HG03469 (cell line): ENCODE data around the gene MYH14.
"Not testable (repeated sequence)": the region's sequence is repeated elsewhere in the genome, so short reads cannot be mapped to it uniquely, and the experiment has no call there.

ENCODE experiments used
- ATAC-seq: cut with Tn5 transposase; IDR thresholded peaks from one replicate; pipeline ENCODE4 v1.9.1; 2021; ENCODE audit warnings: mild to moderate bottlenecking, moderate library complexity, moderate number of reproducible peaks; ENCODE audit not compliant: unreplicated experiment

MYH14 gene

DNA sequence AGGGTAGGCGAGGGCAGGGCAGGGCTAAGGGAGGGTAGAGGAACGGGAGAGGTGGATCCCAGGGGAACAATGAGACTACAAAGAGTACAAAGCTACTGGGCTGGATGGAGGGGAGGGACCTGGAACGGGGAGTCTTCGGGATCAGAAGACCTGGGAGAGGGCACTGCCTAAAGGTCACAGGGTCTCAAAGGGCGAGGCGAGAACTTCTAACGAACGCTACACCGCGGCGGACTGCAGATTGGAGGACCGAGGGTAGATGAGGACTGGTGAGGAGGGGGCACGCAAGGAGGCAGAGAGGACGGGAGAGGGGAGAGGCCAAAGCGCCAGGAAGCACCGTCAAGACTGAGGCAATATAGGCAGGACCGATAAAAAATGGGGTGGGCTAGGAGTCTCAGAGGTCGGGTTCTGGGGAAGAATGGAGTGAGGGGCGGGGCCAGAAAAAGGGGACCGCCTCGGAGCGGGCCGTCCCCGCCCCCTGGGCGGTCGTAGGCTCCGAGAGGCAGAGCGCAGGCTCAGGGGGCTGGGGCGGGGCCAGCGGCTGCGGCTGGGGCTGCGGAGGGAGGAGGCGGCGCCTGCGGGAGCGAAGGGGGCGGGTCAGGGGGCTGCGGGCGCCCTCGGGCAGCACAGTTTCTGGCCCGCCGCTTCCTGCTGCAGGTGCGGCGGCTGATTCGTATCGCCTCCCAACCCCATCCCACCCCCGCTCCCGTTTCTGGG is 127.1 kb downstream of the MYH14 start:
- no peak for ATAC-seq

DNA sequence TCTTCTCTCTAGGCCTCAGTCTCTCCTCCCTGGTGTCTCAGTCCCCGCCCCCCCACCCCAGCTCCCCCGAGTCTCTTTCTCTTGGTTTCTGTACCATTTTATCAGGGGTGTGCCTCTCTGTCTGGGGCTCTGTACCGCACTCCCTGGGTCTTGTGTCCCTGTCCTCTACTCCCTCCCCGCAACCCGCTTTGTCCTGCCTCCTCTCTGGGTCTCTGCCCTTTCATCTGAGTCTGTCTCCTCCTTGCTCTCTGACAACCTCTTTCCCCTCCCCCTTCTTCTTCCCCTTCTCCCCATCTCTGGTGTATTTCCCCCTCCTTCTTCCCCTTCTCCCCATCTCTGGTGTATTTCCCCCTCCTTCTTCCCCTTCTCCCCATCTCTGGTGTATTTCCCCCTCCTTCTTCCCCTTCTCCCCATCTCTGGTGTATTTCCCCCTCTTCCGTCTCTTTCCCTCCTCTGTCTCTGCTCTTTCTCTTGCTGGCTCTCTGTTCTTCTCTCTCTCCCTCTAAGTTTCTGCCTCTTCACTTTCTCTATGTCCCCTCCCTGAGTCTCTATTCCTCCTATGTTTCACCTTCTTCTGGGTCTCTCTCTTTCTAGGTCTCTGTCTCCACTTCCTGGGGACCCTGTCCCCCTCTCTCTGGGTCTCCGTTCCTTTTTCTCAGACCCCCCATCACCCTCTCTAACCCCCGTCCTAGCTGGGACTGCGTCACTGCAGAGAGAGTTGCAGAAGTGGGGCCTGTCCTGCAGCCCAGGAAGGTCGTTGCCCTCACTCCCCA is 128.0 kb downstream of the MYH14 start:
- no peak for ATAC-seq

DNA sequence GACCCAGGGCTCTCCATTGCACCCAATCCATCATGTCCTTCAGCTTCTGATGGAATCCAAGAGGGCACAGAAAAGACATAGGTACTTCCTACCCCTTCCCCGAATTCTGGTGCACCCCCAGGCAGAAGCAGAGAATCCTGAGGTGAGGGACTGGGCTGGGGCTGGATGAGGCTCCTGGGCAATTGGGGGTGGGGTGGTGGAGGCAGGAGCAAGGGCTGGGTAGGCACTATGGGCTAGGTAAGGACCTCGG is 128.5 kb downstream of the MYH14 start:
- ATAC-seq: no peak

DNA sequence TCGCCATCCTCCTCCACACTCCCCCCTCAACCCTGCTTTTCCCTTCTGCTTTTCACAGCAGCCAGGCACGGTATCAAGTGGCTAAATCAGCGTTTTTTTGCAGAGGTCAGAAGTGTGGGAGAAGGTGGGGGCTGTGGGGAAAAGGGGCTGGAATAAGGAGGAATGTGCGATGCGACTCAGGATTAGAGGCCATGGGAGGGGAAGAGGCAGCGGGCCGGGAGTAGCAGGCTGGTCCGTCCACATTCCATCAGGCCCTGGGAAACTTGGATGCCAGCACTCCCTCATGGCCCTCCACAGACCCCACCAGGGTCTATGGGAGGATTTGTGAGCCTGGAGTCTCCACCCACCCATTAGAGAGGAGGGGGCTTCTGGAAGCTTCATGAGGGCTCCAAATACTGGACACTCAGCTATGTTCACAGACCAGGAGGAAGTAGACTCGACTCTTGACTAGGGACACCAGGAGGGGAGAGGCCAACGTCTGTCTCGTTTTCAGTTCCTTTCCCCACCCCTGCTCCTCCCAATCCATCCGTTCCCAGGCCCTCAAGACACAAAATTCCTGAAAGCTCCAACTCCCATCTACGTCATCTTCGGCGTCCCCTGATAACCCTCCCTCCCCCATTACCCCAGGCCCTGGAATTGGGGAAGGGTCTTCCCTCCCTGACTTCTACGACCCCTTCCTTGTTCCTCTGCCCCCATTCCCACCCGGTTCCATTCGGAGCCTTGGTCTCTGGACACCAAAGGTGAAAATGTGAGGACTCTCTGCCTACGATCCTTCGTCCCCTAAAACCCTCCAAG is 129.0 kb downstream of the MYH14 start:
- no peak for ATAC-seq

DNA sequence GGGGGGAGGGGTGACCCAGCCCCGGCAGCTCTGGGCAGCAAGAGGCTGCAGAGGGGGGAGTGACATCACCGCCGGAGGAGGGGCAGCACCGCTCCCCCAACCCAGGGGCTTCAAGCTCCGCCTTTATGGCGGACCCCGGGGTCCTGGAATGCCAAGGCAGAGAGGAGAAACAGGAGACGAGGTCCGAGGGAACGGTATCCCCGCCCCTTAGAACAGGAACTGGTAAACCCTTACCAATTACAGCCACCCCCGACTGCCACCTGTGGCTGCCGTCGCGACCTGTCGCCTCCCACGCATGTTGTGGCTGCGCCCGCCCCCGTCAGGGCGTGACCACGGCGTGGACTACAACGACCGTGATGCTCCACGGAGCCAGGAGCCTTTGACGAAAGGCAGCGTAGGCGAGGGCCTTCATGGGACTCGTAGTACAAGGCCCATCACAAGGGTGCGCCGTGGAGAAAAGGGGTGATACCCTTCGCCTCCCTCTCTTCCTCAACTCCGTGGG is 129.9 kb downstream of the MYH14 start:
- peak; percentile 33 for ATAC-seq

DNA sequence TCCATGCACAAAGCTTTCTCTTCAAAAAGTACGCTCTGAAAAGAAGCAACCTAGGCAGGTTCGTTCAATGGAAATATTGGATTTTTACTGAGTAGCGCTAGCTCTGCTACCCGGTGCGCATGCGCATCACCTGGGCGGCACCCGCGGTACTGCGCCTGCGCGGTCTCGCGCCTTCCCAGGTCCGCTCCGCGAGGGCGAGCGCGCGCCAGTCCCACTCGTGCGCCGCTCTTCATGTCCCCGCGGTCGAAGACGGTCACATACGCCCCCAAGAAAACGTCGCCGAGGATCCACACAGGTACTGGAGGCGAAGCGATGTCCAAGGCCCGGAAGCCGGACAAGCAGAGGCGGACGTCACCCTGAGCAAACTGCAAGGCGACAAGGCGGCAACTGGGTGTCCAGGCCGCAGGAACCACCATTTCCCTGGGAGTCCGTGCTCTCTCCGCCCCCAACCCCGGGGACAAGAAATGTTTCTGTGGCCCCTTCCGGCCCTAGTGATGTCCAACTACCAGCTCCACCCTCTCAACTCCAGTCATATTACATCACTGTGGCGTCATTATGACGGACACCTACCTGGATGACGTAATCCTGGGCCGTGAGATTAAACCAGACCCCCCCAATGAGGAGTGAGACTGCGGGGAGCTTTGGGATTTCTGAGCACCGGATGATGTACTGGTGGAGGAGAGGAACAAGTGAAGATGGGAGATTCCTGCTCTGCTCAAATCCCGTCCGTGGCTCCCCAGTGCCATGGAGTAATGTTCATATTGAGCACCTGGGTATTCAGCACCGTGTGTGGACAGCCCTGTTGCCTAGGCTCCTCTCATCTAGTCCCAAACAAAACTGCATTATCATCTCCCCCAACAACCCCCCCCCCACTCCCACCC is 130.6 kb downstream of the MYH14 start:
- peak; percentile 17 for ATAC-seq

DNA sequence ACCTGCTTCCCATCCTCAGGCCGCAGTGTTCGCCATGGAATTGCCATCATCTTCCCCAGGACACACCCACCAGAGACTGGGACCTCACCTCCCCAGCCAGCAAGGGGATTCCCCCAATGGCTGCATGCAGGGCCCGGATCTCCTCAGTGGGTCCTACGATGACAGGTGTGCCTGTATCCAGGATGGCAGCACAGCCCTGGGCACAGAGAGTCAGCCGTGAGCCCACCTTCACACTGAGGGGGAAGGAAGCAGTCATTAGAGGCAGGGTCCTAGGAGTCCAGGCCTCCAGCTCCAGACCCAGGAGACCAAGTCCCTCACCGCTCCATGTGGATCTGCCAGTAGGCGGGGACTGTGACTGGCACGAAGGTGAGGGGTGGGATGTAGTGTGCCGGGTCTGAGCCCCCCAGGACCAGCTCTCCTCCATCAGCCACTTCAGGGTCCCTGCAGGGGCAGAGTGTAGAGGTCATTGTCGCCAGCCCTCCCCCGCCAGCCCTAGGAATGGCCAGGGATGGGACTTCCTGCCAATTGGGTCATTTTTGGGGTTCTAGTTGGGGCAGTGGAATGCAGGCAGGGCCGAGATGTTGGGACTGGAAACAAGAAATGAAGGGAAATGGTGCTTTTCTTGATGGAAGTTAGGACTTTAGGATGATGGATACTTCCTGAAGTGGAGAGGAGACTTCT is 131.5 kb downstream of the MYH14 start:
- no peak for ATAC-seq

DNA sequence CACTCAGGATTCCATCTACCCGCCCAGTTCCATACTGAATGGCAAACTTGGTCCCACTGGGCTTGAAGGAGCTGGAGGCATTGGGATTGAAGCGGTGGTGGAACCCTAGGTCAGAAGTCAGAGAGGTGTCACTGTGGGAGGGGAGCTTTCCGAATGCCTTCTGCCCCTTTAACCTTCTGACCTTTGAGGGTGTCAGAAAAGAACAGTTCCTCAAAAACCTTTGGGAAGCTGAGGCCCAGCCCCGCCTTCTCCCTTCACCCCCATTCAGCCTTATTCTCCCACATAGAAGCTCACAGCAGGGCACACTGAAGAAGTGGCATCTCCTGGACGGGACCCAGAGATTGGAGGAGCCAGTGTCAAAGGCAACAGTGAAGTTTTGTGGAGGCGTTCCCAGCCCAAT is 133.6 kb downstream of the MYH14 start:
- ATAC-seq: not testable (repeated sequence)

DNA sequence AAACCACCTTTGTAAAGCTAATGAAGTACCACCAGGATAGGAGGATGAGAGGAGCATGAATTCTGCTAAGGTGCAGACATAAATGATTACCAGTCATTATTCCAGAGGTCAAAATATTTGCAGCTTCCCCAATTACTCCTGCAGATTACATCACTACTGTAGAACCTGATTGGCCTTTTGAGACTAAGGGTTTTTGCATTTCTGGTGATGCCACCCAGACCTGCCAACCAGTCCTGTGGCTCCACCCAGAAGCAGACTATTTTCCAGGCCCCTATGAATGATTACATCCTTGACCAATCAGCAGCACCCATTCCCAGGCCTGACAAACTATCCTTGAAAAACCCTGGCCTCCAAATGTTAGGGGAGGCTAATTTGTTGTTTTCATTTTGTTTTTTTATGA is 136.9 kb downstream of the MYH14 start:
- no peak for ATAC-seq

DNA sequence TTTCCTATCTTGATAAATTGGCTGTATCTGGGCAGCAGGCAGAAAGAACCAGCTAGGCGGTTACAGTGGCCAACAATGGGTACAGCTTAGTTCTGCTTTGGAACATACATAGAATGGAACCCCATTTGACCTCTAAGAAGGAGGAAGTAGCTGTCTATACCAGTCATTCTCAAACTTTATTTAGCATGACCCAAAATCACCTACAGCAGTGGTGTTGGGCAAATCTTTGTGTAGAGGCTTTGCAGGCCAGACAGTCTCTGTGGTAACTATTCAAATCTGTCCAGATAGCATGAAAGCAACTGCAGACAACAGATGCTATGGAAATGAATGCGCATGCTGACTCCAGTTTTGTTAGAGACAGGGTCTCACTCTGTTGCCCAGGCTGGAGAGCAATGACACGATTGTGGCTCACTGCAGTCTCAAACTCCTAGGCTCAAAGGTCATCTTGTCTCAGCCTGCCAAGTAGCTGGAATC is 137.7 kb downstream of the MYH14 start:
- ATAC-seq: peak; percentile 40

DNA sequence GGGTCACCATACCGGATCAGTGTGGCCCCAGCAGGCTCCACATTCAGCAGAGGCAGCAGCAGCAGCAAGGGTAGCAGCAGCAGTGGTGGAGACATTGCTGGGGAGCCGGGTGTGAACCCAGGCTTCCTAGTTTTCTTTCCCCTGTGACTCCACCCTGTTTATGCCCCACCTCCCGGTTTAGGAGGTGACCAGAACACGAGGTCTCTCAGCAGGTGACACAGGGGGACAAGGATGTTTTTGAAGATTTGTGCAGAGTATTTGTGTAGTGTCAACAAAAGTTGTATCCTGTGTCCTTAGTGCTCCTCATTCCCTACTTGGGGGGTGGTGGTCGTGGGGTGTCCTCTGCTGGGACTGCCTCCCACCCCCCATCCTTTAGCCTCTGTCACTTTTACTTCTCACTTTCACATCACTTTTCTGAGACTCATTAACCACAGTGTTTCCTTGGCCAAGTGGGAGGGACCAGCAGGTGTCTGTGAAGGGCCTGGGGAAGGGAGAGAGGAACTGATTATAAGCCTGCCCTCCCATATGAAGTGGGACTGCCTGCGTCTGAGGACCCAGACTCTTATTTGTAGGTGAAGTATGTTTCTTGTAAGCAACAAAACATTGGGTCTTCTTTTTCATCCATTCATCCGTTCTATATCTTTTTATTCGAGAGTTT is 141.4 kb downstream of the MYH14 start:
- ATAC-seq: peak; percentile 31

DNA sequence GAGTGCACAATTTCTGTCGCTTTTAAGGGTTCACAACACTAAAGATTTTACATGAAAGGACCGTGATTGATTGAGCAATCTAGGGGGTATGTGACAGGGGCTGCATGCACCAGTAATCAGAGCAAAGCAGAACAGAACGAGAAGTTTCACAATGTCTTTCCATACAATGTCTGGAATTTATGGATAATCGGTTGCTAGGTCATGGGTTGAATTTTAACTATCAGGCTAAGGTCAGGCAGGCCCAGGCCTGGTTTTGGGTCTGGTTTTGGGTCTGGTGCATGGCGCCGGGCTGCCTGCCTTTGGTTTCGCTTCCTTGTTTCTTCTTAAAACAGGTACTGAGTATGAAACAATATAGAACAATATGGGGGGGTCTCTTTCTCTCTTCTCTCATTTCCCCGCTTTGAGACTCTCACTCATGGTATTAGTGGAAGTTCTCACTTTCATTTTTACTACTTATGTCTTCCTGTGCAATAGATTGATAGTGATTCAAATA is 143.7 kb downstream of the MYH14 start:
- not testable (repeated sequence) for ATAC-seq

DNA sequence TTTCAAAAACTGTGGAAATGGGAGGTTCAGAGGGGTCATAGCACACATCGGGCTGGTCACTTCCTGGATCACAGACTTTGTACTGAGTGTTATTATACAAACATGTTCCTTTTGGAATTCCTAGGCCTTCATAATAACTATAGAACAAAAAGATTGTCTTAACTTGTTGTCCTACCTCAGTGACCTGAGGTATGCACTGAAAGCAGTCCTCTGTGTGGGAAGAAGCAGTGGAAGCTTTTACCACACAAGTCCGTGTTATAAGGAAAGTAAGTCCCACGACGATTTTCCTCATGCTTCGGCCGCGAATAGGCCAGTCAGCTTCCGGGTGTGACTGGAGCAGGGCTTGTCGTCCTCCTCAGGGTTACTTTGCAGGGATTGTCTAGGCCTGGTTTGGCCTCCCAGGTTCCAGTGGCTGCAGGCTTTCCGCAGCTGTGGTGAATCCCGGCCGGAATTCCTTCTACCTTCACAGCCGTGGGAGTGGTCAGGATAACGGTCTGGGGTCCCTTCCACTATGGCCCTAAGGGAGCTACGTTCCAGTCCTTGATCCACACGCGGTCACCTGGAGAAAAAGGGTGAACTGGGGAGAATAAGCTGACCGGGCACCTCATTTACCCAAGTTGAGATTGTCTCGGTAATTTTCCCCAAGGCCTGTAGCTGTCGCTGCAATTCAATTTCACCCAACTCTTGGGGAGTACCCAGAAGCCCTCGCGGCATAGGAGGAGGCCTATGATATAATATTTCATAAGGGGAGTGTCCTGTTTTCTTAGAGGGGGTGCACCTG is 146.0 kb downstream of the MYH14 start:
- ATAC-seq: no peak

DNA sequence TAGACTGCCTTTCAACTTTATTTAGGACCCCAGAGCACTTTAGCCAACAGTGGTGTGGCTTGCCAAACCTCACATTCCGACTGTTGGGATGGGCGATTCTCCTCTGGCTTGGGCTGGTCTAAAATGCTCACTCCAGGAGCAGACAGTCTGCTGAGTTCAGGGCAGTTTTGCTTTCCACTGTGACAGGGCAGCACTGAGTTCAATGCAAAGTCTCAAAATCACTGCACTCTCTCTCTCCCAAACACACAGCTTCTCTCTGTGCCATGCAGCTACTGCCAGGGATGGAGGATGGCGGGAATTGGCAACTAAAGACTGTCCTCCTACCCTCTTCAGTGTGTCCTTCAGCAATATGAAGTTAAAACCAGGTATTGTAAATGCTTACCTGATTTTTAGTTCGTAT is 148.8 kb downstream of the MYH14 start:
- ATAC-seq: no peak

DNA sequence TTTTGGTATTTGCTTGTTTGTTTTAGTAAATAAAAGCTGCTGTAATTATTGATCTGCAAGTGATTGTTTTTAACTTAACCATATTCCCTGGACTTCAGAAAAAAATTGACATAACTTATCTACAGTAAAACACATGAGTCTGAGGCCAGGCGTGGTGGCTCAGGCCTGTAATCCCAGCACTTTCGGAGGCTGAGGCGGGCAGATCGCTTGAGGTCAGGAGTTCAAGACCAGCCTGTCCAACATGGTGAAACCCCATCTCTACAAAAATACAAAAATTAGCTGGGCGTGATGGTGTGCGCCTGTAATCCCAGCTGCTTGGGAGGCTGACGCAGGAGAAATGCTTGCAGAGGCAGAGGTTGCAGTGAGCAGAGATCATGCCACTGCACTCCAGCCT is 150.1 kb downstream of the MYH14 start:
- ATAC-seq: not testable (repeated sequence)

DNA sequence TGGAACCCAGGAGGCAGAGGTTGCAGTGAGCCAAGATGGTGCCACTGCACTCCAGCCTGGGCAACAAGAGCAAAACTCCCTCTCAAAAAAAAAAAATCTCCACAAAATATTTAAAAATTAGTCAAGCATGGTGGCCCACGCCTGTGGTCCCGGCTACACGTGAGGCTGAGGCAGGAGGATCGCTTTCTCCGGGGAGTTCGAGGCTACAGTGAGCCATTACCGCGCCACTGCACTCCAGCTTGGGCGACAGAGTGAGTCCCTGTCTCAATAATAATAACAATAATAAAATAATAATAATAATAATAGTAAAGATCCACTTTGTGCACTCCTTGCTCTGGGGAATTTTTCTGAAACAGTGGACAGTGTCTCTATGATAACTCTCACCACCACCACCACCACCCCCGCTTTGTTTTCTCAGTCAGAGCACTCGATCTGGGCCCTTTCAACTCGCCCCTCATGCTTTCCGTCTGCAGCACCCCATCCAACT is 153.3 kb downstream of the MYH14 start:
- no peak for ATAC-seq

DNA sequence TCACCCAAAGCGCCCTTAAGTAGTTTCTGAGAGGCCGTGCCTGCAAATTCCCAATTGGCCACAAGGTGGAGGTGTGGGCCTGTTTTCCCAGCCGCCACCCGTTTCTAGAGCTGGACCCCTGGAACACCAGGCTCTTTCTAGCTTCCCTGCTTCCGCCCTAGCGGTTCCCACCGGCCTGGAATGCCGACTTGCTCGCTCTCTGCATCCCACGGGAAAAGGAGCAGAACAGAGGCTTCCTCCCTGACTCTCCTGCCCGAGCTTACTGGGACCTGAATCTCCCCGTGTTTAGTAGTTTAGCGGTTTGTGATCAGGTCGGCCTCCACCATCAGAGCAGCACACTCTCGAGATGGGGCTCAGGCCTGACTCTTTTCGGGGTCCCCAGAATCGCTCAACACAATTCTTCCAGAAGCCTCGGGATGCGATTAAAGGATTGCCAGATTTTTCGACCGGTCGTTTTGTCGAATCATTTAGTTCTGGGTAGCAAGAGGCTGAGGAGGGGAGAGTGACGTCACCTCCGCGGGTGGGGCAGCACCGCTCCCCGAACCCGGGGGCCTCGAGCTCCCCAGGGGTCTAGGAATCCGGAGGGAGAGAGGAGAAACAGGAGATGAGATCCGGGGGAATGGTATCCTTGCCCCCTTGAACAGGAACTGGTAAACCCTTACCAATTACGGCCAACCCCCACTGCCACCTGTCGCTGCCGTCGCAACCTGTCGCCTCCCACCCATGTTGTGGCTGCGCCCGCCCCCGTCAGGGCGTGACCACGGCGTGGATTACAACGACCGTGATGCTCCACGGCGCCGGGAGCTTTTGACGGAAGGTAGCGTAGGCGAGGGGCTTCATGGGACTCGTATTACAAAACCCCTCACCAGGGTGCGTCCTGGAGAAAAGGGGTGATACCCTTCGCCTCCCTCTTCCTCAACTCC is 154.0 kb downstream of the MYH14 start:
- no peak for ATAC-seq
